T-helper 2 cell treated with Interferon-gamma antibody and Interleukin-4, amounts not matched to agents 100 ng/mL and 5 ng/mL, for 36 hours (primary cell): ENCODE data around the gene LRRFIP2. TPM values are rescaled to one million over a fixed set of nuclear protein-coding genes. Genes with fewer than 3 reads are reported as not detected.

Source experiments
- intact Hi-C: fragments of 100-400 bp; cut with micrococcal nuclease; formaldehyde crosslinking; loops from one replicate; pipeline ENCODE4 v1.15.1; 2023
- total RNA-seq: library from RNA; stranded (reverse); gene quantifications from 2 replicates; pipeline ENCODE4 v1.2.3, GENCODE V29; 2022

Gene LRRFIP2
- total RNA-seq, 1 donor from 2014 or later = 31.9 TPM

DNA sequence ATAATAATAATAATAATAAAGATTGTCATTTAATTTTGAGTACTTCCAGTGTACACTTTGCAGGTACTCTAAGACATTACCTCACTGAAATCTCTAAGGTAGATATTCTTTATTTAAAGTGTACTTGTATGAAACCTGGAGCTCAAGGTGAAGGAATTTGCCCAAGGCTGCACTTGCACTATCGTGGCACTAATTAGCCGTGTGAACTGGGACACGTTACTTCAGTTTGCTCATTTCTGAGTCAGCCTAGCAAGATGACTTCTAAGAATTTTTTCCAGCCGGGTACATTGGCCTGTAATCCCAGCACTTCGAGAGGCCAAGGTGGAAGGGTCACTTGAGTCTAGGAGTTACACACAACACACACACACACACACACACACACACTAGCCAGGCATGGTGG, 147.5 kb downstream of the LRRFIP2 start:
- intact Hi-C loops = no loop called here

GRCh38 chr3:37025561-37026335, 148.6 kb downstream of the LRRFIP2 start:
- intact Hi-C loops = no loop called here

GRCh38 chr3:37024820-37025405, 149.5 kb downstream of the LRRFIP2 start:
- intact Hi-C loops = loop anchor here (1.0 kb wide), 1 partner anchor 188 kb away; no protein-coding TSS in a partner anchor

DNA sequence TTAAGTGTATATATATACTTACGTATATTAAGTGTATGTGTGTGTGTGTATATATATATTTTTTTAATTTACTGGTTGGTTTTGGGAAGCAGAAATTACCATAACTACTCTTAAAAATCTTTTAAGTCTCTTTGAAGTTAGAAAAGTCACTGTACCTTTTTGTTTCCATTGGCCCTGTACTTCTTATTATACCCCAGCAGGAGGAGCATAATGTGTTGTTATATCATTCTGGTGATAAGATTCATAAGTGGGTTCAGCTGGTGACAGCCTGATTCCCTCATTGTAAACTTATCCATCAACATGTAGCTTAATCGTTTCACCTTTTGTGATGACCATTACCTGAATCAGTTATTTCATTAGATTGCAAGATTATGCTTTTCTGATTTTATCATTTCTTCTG, 150.3 kb downstream of the LRRFIP2 start:
- intact Hi-C loops = loop anchor here (1.0 kb wide), 1 partner anchor 189 kb away; no protein-coding TSS in a partner anchor

DNA sequence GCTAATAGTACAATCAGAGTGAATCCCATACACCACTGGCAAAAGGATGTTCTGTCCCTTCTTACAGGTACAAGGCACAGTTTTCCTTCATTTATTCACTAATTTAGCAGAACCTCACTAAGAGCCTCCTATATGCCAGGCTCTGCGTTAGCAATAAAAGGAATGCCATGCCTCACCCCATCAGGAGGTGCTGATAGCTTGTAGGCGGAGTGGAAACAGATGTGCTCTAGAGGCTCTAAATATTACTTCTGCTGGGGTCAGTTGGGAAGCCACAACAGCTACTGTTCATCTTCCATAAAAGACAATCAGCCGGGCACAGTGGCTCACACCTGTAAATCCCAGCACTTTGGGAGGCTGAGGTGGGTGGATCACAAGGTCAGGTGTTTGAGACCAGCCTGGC, 156.7 kb downstream of the LRRFIP2 start:
- intact Hi-C loops = no loop called here

GRCh38 chr3:37016903-37017302, 157.5 kb downstream of the LRRFIP2 start:
- intact Hi-C loops = no loop called here

DNA sequence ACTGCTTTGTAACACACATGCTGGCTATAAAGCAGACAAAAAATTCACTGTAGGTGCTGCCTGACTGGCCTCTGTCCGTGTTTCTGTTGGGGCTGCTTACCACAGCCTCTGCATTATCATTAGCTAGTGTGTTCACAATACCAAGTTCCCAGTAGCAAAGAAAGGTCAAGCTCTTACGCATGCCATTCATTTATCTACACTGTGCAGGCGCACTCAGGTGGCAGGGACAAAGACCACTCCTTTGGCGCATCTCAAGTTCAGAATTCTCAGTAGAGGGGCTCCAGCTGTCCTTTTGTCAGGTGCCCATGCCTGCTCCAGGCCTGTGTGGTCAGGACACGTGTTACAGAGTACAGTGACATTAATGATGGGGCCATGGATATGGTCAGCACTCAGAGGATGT, 158.7 kb downstream of the LRRFIP2 start:
- intact Hi-C loops = no loop called here

GRCh38 chr3:37014620-37015019, 159.8 kb downstream of the LRRFIP2 start:
- intact Hi-C loops = no loop called here

Other genes with a start within 250 kb of the LRRFIP2 start
- gene TRANK1, start 229.5 kb downstream of the LRRFIP2 start, total RNA-seq = 34.6 and 35.4 TPM in 2 replicates
- 19.7 and 24.4 TPM in 2 replicates for gene EPM2AIP1, start 181.5 kb downstream of the LRRFIP2 start, total RNA-seq
- 54.6 and 56.4 TPM in 2 replicates for gene MLH1, start 181.1 kb downstream of the LRRFIP2 start, total RNA-seq
- gene GOLGA4, start 68.7 kb upstream of the LRRFIP2 start, total RNA-seq = 42.2 and 43.0 TPM in 2 replicates